Left forelimb (tissue), 1 donor: Measurements from ENCODE around the gene PTAR1.
"Not testable (repeated sequence)": the region's sequence is repeated elsewhere in the genome, so short reads cannot be mapped to it uniquely, and the experiment has no call there.

Experiments
- DNase-seq: peaks from one replicate; pipeline ENCODE4 v3.0.0-alpha.2; 2018; ENCODE audit warnings: low spot score

The PTAR1 gene, protein sequence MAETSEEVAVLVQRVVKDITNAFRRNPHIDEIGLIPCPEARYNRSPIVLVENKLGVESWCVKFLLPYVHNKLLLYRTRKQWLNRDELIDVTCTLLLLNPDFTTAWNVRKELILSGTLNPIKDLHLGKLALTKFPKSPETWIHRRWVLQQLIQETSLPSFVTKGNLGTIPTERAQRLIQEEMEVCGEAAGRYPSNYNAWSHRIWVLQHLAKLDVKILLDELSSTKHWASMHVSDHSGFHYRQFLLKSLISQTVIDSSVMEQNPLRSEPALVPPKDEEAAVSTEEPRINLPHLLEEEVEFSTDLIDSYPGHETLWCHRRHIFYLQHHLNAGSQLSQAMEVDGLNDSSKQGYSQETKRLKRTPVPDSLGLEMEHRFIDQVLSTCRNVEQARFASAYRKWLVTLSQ

DNA sequence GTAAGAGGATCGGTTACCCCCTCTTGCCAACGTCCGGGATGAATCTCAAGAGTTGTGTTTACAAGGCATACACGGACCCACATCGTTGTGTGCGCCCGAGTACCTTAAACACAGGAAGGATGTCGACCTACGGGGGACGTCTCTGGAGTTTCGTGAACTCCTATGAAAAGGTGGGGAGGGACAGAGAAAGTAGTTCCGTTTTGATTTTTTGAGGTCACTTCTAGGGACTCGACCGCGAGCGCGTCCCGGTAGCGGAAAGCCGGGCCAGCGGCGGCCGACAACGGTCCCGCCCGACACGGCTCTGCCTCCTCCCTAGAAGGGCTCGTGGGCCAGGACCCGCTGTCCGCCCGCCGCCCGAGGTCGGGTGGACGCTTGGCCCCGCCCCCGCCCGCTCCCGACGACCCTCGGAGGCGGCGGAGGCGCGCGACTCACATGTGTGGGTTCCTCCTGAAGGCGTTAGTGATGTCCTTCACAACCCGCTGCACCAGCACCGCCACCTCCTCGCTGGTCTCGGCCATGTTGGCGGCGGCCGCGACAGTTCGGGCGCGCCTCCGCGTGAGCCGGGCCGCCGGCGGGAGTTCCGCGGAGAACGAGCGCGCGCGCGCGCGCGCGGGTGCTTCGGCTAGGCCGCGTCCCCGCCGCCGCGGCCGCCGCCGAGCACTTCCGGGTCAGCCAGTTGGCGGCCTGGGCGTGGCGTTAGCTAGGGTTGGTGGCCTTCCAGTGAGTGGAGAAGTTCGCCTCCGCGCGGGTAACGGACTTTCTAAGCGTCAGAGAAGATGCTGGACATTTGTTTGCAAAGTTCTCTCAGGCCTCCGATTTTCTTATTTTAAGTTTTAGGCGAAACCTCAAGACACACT lies at the start of gene PTAR1:
PTAR1 (minus strand) TSS at position 591 of the 857 bp plus-strand sequence; CDS start at position 518, 73 bp downstream.
- peak; percentile 96 for DNase-seq

DNA sequence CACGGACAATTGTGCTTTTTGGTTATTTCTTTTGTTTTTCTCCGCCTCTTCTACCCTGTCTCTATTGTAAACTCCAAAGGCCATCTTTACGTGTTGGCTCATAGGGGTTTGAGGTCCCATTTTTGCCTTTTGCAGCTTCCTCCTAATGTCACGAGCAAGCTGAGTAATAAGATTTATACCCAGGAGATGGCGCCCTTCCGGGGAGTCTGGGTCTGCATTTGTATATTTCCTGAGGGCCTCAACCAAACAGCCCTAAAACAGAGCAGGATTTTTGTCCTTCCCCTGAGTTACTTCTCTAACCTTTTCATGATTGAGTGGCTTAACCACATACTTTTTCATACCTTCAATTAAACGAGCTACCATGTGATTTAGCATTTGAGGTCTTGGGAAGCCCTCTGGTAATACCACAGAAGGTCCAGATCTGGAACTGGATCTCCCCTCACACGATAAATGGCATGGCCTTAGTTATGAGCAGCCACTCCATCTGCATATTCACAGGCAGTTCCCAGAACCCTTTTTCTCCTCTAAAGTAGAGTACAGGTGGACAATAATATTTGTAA lies 49.6 kb upstream of the PTAR1 start:
- no peak for DNase-seq

DNA sequence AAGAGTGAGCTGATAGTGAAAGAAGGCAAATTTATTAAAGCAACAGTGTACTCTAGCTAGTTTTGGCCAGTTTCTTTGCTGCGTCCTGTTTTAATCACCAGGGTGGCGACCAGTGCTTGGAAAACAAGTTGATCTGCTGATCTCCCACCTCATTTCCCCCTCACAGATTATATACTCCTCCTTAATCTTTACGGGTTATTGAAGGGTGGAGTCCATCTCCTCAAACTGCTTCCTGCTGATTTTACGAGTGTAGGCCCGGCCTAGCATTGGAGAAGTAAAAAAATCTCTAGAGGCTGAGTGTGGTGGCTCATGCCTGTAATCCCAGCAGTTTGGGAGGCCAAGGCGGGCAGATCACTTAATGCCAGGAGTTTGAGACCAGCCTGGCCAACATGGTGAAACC lies 46.8 kb upstream of the PTAR1 start:
- no peak for DNase-seq

GRCh38 chr9:69805962-69806515 lies 46.2 kb upstream of the PTAR1 start:
- DNase-seq, result no peak

DNA sequence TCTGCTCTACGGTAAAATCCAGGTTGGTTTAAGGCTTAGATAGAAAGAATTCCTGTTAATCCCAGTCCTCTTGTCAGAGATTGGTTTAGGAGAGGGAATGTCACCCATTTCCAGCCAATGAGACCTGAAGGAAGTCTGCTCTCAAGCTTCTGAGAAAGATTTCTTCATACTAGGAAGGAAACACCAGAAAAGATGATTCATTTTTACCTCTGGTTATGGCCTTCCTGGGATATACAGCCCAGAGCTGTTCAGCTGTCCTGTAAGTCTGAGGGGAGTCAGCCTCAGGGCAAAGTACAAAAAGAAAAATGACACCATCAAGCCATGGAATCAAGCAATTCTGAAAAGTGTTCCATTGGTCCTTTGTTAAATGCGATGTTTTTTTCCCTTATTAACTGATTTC lies 42.2 kb upstream of the PTAR1 start:
- no peak for DNase-seq

GRCh38 chr9:69800027-69800426 lies 40.2 kb upstream of the PTAR1 start:
- not testable (repeated sequence) for DNase-seq

DNA sequence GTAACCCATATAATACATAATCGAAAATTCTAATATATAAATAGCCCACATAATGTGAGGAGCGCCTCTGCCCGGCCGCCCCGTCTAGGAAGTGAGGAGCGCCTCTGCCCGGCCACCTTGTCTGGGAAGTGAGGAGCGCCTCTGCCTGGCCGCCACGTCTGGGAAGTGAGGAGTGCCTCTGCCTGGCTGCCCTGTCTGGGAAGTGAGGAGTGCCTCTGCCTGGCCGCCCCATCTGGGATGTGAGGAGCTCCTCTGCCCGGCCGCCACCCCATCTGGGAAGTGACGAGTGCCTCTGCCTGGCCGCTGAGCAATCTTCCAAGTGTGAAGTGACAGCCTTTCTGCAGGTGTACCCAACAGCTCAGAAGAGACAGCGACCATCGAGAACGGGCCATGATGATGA lies 39.7 kb upstream of the PTAR1 start:
- not testable (repeated sequence) for DNase-seq

DNA sequence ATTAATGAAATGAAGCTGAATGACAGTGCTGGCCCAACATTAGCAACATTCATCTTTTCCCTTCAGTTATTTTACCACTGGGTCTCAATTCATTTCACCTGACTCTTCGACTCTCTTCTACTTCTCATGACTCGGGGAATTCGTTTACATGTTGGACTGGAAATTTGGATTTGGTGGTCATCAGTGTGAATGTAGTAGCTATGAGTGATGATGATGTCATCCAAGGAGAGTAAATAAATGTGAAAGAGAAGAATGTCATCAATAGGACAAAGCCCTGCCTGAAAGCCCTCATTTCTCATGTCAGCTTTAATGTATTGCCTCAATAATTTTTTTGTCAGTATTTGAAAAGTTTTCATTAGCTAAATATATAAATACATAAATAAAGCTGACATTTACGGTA lies 38.9 kb upstream of the PTAR1 start:
- no peak for DNase-seq

- DNase-seq, result no peak
Measured at GRCh38 chr9:69797675-69798074, 37.9 kb upstream of the PTAR1 start.

DNA sequence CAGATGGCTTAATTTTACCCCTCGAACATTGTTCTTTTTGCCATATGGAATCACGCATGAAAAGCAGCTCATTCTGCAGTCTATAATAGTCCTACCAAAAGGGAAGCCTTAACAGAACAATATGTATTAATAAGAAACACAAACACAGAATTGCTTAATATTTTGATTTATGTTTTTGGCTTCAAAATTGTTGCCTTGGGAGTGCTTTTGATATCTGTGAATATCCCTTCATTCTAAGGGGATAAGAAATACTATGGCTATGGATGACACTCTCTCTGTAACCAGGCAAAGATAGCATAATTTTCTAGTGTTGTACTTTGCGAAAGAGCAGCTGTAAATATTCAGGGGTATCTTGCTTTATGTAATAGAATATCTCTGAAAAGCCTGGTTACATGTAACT lies 34.5 kb upstream of the PTAR1 start:
- DNase-seq, result no peak

- no peak for DNase-seq
Measured at GRCh38 chr9:69785757-69786156, 25.9 kb upstream of the PTAR1 start.

GRCh38 chr9:69773258-69773657 lies 13.4 kb upstream of the PTAR1 start:
- DNase-seq, result no peak

- no peak for DNase-seq
Measured at GRCh38 chr9:69771775-69772418, 12.1 kb upstream of the PTAR1 start.

DNA sequence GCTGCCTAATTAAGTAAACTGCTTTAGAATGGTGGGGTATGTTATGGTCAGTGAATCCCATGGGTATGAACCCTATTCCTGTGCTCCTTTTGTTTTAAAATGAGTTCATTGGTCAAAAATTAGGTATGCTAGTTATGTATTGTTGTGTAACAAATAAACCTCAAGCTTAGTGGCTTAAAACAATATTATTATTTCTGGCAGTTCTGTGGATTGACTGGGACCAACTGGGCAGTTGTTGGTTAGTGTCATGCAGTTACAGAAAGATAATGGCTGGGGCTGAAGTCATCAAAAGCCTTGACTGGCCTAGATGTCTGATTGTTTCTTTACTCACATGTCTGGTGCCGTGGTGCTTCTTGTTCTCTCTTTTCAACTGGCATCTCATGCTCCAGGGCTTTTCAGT lies 8.9 kb upstream of the PTAR1 start:
- no peak for DNase-seq

GRCh38 chr9:69768101-69768500 lies 8.3 kb upstream of the PTAR1 start:
- no peak for DNase-seq

- not testable (repeated sequence) for DNase-seq
Measured at GRCh38 chr9:69763862-69764261, 4.1 kb upstream of the PTAR1 start.

DNA sequence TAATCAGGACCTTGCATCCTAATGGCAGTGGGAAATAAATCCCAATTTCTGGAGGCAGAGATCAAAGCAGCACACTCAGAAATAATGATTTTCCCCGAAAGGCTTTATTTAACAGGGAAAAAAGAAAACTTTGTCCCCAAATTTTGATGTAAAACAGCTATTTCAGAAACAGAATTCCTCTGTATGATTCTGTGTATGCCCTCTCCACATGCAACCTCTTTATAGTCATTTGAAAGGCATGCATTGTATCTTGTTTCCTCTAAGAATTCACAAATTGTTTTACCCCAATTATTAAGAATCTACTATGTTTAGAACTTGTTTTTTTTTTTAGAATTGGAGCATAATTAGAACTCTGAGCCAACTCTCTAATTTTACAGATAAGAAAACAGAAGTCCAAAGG lies 2.7 kb upstream of the PTAR1 start:
- no peak for DNase-seq

DNA sequence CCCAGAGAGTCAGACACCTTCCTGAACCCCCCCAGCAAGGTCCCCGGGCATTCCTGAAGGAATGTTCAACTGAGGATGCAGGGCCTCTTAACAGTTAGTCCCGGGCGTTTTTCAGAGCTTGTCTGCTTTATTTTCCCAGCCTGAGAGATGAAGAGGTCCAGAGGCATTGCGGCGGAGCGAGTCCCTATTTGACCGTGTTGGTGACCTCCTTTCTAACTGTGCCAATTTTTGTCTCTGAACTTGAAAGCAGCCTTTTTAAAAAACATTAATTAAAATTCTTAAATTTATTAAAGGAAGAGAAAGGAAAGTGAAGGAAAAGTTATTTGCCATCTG lies 433 bp upstream of the PTAR1 start:
- no peak for DNase-seq

- no peak for DNase-seq
Measured at GRCh38 chr9:69759021-69759420, 790 bp downstream of the PTAR1 start.

DNA sequence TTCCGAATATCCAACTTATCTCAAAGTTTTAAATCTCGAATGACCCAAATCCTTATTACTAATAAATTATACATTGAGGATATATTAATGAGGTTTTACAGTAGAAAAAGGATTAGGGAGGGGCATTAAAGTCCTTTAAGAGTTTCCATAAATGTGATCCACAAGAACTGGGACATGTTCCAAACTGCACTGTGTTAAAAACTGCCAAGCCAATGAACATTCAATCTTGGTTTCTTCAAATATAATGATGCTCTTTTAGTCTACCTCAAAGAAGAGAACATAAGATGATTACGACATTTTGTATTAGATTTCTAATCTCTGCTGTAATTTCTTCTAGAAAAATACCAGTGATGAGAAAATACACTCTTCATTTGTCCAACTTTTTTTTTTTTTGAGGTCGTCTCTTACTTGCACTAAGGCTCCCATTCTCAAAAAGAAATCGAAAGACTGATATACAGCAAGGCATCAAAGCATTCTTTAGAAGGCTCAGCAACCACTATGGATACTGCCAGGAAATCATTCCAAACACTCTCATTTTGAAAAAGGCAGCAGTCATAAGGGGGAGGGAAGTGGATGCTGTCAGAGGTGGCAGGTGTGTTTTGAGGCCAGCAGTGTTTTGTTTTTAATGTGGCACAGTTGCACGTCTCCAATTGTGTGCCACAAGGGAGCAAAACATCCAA lies 1.7 kb downstream of the PTAR1 start:
- no peak for DNase-seq

GRCh38 chr9:69755205-69755604 lies 4.6 kb downstream of the PTAR1 start:
- no peak for DNase-seq

DNA sequence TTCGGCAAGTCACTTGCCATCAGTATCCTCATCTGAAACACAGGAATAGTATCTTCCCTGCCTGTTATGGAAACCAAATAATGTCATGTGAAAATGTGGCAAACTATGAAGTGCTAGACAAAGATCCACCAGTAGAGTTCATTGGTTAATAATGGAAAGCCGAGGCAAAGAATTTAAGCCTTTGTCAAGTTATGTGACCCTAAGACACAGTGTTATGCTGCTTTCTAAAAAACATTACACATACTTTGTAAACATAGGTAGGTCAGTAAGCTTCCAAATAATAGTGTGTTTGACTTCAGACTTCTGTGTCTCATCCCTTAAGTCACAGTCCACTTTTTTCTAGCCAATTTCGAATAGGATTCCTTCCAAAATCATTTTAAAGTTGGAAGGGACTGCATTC lies 6.0 kb downstream of the PTAR1 start:
- no peak for DNase-seq
